ENCODE measurements around the gene ANKDD1B. TPM values are rescaled to one million over a fixed set of nuclear protein-coding genes. Genes with fewer than 3 reads are reported as not detected.

Gene ANKDD1B
- total RNA-seq, 1 donor from 2014 or later, result 0.24 TPM

DNA sequence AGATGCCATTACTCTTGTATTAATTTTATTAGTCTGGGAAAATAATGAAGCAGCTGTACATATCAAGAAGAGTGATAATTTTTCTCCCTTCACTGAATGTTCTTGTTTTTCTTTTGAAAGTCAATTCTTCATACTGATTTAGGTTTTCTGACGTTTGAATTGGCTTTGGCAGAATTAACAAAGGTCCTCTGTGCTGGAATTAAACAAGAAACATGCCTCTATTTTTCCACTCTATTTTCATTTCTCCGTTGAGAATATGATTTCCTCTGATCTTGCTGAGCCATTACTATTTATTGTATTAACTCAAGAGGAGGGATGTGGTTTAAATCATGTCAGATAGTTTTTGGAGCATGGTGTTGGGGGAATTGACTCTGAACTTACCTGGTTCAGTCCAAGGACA, 42.3 kb downstream of the ANKDD1B start:
- ATAC-seq (no peak), DNase-seq (ENCODE audit: missing footprints) (no peak)
- intact Hi-C loops (cut with DNase I), result no loop called here

GRCh38 chr5:75654693-75655295, 43.5 kb downstream of the ANKDD1B start:
- DNase-seq (ENCODE audit: missing footprints), result peak; percentile 72
- intact Hi-C loops (cut with DNase I), result no loop called here
- peak; percentile 79 for ATAC-seq

DNA sequence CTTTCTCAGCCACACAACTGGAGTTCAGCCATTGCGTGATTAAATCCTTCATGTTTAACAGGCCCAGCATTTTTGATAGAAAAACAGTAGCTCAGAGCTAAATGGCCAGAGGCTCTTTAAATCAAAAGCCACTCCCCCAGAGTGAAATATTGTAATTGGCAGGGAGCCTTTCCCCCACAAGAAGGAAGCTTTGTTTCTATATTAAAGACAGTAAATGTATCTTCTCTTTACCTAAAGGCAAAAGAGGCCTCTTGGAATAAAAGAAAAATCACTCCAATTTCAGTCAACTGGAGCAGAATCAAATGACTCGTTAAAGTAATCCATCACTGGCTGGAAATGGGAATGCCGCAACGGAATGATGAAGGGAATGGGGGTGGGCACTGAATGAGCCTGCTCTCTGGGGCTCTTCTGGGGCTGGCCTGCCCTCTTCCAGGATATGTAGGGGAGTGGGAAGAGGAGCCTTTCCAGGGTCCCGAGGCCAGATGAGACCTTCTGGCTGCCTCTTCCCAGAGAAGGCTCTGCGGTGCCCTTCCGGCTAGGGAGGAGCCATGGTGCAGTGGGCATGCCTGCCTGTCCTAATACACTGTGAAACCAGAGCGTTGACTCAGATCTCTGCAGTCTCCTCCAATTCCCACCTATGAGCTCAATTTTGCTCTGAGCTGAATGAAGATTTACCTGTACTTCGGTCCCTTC, 45.2 kb downstream of the ANKDD1B start:
- intact Hi-C loops (cut with DNase I), result no loop called here
- DNase-seq (ENCODE audit: missing footprints) (no peak), ATAC-seq (peak; percentile 50)

DNA sequence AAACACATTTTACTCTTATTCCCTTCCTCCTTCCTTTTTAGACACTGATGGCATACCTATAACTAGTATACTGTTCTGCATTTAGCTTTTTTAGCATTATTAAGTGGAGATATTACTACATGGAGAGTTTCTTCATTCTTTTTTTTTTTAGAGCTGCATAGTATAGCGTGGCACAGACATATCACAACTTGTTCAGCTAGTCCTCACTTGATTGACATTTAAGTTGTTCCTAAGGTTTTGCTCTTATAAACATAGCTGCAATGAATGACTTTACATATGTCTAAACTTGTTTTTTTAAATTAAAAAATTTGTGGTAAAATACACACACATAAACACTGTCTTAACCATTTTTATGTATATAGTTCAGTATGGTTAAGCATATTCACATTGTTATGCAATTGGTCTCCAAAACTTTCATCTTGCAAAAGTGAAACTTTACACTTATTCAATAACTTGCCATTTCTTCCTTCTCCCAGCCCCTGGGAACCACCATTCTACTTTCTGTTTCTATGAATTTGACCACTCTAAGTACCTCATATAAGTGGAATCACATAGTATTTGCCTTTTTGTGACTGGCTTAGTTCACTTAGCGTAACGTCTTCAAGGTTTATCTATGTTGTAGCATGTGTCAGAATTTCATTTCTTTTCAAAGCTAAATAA, 48.7 kb downstream of the ANKDD1B start:
- intact Hi-C loops (cut with DNase I), result no loop called here
- ATAC-seq (no peak), DNase-seq (ENCODE audit: missing footprints) (no peak)

- no peak for DNase-seq (ENCODE audit: missing footprints)
- intact Hi-C loops (cut with DNase I), result no loop called here
- no peak for ATAC-seq
Observed at GRCh38 chr5:75660678-75661465, 49.6 kb downstream of the ANKDD1B start.

- ATAC-seq (no peak), DNase-seq (ENCODE audit: missing footprints) (no peak)
- intact Hi-C loops (cut with DNase I), result no loop called here
Observed at GRCh38 chr5:75662061-75662460, 50.8 kb downstream of the ANKDD1B start.

DNA sequence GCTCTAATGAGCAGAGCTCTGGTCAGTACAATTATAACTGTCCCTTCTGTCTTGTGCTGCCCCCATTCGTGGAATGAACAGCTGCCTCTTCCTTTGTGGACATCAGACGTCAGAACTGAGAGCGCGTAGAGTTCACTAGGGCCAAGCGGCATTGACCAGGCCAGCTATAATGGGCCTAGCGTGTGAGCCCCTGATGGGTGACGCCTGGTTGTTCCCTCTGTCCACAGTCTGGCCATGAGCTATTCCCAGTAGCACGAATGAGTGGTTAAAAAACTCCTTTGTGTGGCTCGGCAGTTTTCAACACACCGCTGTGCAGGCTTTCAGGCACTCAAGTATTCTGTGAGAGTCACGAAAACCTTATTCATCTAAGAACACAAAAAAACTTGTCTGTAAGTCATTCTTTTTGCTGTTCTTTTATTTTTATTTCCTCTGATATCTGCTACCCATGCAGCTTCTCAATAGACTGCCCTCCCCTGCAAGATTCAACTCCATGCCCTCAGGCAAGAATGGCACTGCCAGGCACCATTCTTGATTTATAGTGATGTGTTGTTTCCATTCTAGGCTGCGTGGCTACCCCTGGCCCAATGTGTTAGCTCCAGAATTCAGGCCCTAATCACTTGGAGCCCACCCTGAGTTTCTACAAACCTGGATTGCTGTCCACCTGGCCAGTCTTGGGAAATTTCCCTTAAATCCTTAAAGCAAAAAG, 52.5 kb downstream of the ANKDD1B start:
- no peak for DNase-seq (ENCODE audit: missing footprints)
- intact Hi-C loops (cut with DNase I), result no loop called here

DNA sequence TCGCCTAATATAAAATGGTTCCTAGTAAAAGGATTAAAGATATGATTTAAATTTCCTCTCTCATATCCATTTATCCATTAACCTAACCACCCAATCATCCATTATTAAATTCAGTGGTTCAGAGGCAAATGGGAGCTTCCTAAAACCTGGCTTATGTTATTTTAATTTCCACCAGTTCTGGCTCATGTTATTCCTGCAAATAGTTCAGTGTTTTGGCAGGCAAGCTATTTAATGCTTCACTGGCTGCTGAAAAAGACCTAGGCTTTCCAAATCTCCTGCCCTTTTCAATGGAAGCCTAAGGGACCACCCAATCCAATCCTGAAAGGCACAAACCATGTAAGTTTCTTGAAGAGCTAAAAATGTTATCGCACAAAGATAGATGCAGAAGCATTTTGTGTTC, 53.7 kb downstream of the ANKDD1B start:
- DNase-seq (ENCODE audit: missing footprints) (no peak), ATAC-seq (no peak)
- intact Hi-C loops (cut with DNase I), result no loop called here

More for the DNA sequence above, 52.5 kb downstream of the ANKDD1B start:
- no peak for ATAC-seq

- intact Hi-C loops (cut with DNase I), result no loop called here
- no peak for ATAC-seq
- no peak for DNase-seq (ENCODE audit: missing footprints)
Observed at GRCh38 chr5:75666801-75667200, 55.5 kb downstream of the ANKDD1B start.

DNA sequence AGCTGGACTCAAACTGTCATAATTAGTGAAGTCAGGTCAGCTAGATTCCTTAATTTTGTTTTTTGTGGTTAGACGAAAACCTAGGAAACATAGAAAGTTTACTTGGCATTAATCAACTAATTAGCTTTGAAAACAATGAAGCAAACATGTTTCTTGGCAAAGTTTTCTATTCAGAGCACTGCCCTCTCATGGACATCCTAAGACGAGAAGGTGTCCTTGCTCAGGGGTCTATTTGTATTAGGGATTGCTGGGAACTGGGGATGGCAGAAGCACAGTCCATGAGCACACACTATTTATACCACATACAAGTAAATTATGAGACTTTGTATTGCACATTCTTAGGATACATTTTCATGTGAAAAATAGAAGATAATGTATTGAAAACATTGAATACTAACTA, 56.3 kb downstream of the ANKDD1B start:
- ATAC-seq, result no peak
- no peak for DNase-seq (ENCODE audit: missing footprints)
- intact Hi-C loops (cut with DNase I), result no loop called here

DNA sequence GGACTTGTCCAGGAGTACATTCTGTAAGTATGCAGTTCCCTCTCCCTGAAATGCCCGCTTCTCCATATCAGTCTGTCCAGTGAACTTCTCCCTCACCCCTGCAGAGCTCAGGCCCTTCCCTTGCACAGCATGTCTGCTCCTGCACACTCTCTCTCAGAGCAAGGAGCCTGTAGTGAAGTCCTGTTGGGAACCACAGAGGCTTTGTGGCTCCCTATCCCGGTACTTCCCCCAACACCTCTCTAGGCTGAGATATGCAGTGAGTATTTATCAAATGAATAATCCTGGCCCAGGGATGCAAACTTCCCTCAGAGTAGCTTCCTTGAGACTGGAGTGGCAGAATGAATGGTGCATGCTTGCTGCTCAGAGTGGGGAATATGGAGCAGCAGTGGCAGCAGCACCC, 57.2 kb downstream of the ANKDD1B start:
- intact Hi-C loops (cut with DNase I), result no loop called here
- DNase-seq (ENCODE audit: missing footprints) (no peak), ATAC-seq (no peak)

DNA sequence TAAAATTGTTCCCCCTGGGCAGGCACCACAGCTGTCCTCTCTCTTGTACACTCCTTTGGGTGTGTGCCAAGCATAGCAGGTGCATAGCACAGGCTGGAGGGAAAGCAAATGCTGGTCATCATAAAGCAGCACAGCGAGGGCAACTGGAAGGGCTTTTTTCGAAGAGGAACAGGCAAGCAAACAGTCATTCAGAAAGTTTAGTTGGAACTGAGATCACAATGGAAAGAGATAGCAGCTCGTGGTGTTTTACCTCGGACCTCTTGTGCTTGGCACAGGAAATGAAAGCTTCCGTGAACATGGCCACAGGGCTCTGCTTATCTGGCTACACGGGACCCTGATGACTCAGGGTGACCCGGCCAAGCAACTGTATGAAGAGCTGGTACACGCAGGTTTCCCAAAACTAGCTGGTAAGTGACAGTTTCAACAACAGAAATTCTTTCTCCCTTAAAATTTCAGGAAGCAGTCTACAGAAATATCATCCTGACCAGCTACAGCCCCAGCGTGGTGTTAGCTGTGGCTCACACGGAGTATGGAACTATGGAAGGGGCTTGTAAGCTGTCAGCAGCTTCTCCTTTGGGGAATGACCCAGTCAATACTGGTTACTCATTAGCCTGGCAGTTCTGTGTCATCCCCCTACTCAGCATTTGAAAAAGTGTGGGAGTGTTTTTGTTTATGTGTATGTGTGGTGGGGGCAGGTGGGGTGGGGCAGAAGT, 57.9 kb downstream of the ANKDD1B start:
- no peak for DNase-seq (ENCODE audit: missing footprints)
- ATAC-seq, result peak; percentile 69
- intact Hi-C loops (cut with DNase I), result no loop called here

GRCh38 chr5:75670577-75670976, 59.3 kb downstream of the ANKDD1B start:
- ATAC-seq (no peak), DNase-seq (ENCODE audit: missing footprints) (no peak)
- intact Hi-C loops (cut with DNase I), result no loop called here

DNA sequence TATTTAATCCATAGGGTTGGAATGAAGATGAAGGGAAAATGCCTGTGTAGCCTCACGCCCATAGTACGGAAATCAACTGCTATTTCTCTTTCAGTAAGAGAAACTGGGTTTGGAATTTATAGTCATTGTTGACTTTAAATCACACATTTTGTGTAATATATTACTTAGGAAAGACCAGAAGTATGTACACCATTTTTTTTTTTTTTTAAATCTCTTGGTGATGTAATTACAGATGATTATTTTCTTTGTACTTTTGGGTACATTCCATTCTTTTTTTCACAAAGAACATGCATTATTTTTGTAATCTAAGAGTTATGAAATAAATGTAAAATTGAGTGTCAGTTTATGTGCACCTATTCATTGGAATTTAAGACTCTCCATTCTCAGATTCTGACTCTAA, 60.3 kb downstream of the ANKDD1B start:
- intact Hi-C loops (cut with DNase I), result no loop called here
- DNase-seq (ENCODE audit: missing footprints) (no peak), ATAC-seq (no peak)

- intact Hi-C loops (cut with DNase I), result no loop called here
- no peak for ATAC-seq
Observed at GRCh38 chr5:75672616-75673015, 61.4 kb downstream of the ANKDD1B start.

GRCh38 chr5:75675783-75676182, 64.5 kb downstream of the ANKDD1B start:
- intact Hi-C loops (cut with DNase I), result no loop called here
- ATAC-seq (no peak), DNase-seq (ENCODE audit: missing footprints) (no peak)

More at GRCh38 chr5:75672616-75673015, 61.4 kb downstream of the ANKDD1B start:
- no peak for DNase-seq (ENCODE audit: missing footprints)

DNA sequence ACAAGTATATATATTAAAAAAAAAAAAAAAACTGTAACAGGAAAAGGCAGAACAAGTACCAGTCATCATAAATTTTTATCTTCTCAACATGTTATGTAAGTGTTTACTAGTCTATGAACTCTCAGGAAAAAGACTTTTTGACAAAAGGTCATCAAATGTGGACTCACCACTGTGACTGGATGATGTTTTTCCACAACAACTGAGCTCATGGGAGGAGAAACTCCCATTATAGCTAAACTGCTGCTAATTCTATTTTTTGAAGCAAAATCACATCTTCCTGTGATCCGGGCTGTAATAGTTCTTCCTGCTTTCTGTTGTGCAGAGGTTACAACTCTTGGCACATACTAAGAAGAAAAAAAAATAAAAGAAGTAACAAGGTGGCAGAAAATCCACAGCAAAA, 66.4 kb downstream of the ANKDD1B start:
- intact Hi-C loops (cut with DNase I), result no loop called here
- ATAC-seq (no peak), DNase-seq (ENCODE audit: missing footprints) (no peak)

DNA sequence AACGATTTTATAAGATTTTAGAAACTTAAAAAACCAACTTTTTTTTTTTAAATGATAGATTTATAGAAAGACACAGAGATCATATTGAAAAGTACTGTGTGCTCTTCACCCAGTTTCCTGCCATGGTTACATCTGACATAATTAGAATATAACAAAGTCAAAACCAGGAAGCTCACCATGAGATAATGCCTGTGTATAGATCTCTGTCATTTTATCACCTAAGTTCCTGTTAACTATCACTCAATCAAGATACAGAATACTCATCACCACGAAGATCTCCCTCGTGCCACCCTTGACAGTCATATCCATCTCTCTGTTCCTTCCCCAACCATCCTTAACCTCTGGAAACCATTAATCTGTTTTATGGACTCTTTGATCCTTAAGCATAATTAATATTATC, 66.9 kb downstream of the ANKDD1B start:
- intact Hi-C loops (cut with DNase I), result no loop called here
- no peak for ATAC-seq
- DNase-seq (ENCODE audit: missing footprints), result no peak
